Activated gamma-delta T cell treated with anti-CD3 and anti-CD28 coated beads, Interleukin-2, amount 50 U/mL, for 16 hours (primary cell): ENCODE data around the gene KCNJ15.
A peak's percentile ranks its signal among the peaks of the same experiment; 100 is the strongest.
"Not testable (repeated sequence)": the region's sequence is repeated elsewhere in the genome, so short reads cannot be mapped to it uniquely, and the experiment has no call there.

Experiments used
- DNase-seq: peaks from one replicate; pipeline ENCODE4 v3.0.0-alpha.2; 2020; ENCODE audit warnings: low read depth

The KCNJ15 gene

GRCh38 chr21:38244885-38245869 is 11.6 kb upstream of the KCNJ15 start:
- DNase-seq = peak; percentile 16

DNA sequence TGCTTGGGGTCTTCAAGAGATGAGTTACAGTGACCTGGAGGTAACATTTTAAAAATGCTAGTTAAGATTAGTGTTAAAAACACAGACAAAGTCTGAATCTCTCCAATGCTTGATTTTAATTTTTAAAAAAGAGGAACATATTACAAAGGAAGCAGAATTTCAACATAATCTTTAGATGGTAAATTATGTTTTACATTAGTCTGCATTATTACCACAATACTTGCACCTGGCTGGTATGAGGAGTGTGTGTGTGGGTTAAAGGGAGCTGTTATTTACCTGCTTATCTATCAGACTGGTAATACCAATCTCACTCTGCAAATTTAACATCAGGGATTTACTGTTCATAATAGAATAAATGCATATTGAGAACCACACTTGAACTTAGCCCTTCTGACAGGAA is 10.3 kb upstream of the KCNJ15 start:
- no peak for DNase-seq

GRCh38 chr21:38247054-38247453 is 9.7 kb upstream of the KCNJ15 start:
- DNase-seq = not testable (repeated sequence)

DNA sequence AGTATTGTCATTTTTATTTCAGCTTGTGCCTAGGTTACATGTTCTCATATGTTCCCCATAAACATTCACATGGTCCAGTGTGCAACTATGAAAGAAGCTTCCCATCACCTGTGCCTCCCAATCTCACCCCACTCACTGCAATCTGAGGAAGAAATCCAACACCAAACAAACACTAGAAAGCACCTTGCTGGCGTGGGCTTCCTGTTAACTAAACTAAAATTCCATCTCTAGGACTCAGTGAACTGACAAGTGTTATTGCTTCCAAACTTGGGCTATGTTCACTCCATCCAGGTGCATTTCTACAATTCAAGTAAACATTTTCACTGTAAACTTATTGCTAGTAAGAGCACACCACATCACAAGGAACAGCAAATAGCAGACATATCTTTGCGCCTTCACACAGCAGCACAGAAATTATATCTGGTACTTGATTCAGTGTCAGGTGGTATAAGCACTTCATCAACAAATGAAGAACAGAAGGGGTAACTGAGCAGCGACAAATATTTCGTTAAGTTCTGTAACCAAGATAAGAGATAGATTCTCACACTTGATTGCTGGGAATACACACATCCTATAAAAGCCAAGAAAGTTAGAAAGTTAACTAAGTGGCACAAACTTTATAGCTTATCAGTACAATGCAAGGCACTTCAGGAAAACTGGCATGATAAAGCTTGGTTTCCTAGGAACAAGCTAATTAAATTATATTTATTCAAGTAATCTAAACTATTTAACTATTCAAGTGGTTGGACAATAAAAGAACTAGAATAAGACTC is 8.9 kb upstream of the KCNJ15 start:
- DNase-seq = no peak

DNA sequence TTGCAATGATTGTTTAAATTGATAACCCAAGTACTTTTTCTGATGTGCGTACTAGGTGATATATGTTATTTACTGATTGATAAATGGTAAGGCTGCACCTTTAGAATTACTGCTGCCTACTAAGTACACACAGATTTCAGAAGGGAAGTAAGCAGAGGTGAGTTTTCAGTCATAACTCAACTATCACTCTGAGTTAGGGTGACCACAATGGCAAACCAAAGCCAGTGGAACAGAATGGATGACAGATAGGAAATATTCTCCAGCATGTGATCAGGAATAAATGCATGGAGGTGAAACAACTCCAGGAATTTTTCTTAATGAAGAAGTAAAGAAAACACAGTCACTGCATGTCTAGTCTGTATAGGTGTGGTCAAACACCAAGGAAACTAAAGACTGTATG is 7.5 kb upstream of the KCNJ15 start:
- DNase-seq = no peak

GRCh38 chr21:38249696-38250278 is 7.0 kb upstream of the KCNJ15 start:
- no peak for DNase-seq

GRCh38 chr21:38250991-38251418 is 5.8 kb upstream of the KCNJ15 start:
- DNase-seq = no peak

- no peak for DNase-seq
These were observed 1.8 kb upstream of the KCNJ15 start for GRCh38 chr21:38254970-38255369.

GRCh38 chr21:38255571-38256117 is 1.1 kb upstream of the KCNJ15 start:
- no peak for DNase-seq

DNA sequence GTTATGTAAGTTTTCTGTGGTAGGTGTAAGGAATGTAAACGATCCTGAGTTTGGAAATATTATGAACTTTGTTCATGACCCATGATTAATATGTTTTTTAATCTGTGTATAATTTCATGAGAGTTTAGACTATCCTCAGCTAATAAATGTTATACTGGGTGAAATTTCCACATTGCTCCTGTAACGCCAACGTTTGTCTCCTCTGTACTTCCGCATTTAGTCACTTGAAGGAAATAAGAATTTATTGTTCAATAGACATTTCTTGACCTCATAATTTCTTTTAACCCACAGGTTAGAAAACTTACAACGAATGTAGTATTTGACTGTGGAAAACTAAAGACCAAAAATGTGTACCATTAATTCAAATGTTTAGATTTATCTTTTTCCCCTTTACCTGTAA is 876 bp downstream of the KCNJ15 start:
- no peak for DNase-seq

GRCh38 chr21:38258521-38259485 is 2.0 kb downstream of the KCNJ15 start:
- no peak for DNase-seq

- DNase-seq = no peak
These were observed 2.9 kb downstream of the KCNJ15 start for GRCh38 chr21:38259665-38260064.

GRCh38 chr21:38260426-38260825 is 3.6 kb downstream of the KCNJ15 start:
- DNase-seq = no peak

GRCh38 chr21:38261851-38262250 is 5.1 kb downstream of the KCNJ15 start:
- no peak for DNase-seq

GRCh38 chr21:38263493-38263892 is 6.7 kb downstream of the KCNJ15 start:
- no peak for DNase-seq

DNA sequence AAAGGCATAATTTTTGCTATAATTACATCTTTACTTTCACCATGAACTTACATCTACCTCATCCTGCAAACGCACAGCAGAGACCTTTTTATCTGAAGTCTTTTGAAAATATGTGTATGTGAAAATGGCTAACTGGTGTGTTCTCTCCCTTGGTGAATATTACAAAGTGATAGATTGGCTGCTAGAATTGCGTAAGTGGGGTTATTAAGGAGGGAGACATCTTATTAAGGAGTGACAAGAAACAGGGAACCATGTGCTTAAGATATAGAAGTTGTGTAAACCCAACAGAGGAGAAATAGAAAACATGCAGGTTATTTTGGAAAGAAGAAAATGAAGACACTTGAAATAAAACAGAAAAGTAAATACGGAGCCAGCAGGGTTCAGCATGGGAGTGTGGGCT is 7.8 kb downstream of the KCNJ15 start:
- DNase-seq = no peak

- DNase-seq = no peak
These were observed 8.4 kb downstream of the KCNJ15 start for GRCh38 chr21:38265166-38265565.

GRCh38 chr21:38266732-38267131 is 9.9 kb downstream of the KCNJ15 start:
- no peak for DNase-seq

DNA sequence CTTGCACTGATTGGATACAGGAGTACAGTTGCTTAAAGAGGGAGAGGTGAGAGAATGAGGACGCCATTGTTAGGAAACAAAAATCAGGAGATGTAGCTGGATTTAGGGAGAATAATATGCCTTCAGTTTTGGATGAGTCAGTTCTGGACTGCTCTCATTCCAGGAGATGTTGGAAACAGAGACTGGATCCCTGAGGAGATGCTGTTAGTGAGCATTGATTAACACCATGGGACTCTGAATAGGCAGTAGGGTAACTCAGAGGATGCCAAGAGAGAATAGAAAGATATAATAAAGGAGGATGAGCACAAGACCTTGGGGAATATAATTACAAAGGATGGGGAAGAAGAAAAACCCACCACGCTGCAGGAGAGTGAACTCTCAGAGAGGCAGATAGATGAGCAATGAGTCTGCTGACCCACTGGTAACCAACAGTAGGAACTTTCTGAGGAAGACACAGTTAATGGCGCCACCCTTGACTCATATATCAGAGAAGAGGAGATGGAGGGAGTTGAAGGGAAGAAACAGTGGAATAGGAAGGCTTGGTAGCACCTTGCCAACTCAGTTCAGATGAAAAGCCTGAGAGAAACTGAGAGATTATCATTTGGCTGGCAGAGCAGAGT is 10.5 kb downstream of the KCNJ15 start:
- no peak for DNase-seq

- no peak for DNase-seq
These were observed 11.4 kb downstream of the KCNJ15 start for GRCh38 chr21:38267991-38268863.
